ENCODE data around the gene MAD1L1. TPM values are rescaled to one million over a fixed set of nuclear protein-coding genes. Genes with fewer than 3 reads are reported as not detected.

Gene MAD1L1
- total and polyA plus RNA-seq, 3 donors from 2014 or later: 63.1 to 149 (median 94.6) TPM

DNA sequence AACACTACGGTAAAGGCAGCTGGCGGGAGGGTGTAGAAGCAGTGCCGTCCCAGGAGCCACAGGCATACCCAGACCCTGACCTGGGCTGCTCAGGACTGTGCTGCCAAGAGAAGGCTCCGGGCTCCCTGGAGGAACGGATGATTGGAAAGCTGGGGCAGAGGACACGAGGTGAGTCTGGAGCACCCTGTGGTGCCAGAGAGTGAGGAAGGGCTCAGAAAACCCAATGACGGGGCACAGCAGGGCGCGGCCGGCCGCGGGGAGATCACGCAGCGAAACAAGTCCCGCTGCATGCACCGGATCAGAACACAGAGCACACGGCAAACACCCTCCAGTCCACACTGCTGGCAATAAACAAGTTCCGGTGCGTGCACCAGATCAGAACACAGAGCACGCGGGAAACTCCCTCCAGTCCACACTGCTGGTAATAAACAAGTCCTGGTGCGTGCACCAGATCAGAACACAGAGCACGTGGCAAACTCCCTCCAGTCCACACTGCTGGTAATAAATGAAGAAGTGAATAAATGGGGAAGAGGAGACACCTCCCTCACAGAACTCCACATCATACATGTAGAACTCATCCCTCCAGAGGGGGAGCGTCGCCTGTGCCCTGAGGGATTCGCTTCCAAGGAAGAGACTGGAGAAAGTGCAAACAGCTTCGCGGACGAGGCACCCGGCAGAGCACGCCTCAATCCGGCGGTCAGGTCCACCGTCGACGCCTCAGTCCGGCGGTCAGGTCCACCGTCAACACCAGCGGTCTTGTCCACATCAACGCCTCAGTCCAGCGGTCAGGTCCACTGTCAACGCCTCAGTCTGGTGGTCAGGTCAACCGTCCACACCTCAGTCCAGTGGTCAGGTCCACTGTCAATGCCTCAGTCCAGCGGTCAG is 265.0 kb downstream of the MAD1L1 start:
- H3K36me3 ChIP-seq (ENCODE audit: low read depth, missing control alignments): no peaks in the 10 kb centered on the region
- peaks cover 3% of the 10 kb centered on the region for H3K4me1 ChIP-seq
- TF ChIP-seq, protein P1, sequence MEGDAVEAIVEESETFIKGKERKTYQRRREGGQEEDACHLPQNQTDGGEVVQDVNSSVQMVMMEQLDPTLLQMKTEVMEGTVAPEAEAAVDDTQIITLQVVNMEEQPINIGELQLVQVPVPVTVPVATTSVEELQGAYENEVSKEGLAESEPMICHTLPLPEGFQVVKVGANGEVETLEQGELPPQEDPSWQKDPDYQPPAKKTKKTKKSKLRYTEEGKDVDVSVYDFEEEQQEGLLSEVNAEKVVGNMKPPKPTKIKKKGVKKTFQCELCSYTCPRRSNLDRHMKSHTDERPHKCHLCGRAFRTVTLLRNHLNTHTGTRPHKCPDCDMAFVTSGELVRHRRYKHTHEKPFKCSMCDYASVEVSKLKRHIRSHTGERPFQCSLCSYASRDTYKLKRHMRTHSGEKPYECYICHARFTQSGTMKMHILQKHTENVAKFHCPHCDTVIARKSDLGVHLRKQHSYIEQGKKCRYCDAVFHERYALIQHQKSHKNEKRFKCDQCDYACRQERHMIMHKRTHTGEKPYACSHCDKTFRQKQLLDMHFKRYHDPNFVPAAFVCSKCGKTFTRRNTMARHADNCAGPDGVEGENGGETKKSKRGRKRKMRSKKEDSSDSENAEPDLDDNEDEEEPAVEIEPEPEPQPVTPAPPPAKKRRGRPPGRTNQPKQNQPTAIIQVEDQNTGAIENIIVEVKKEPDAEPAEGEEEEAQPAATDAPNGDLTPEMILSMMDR (IDR thresholded peaks at IDR 0.05): no peak
- no peak for TF ChIP-seq POLR2A (IDR thresholded peaks at IDR 0.05)
- no peak for DNase-seq
- H3K27me3 ChIP-seq: no peaks in the 10 kb centered on the region
- no peak overlapping the region for H3K4me3 ChIP-seq
- H3K27ac ChIP-seq: no peak overlapping the region
- WGBS, 2 donors: 97% methylated on average over 40 to 45 of the region's 45 CpGs
- intact Hi-C loops (cut with DNase I; ENCODE audit: low total_unique reads): no loop called here
- no peaks in the 10 kb centered on the region for H3K9me3 ChIP-seq

DNA sequence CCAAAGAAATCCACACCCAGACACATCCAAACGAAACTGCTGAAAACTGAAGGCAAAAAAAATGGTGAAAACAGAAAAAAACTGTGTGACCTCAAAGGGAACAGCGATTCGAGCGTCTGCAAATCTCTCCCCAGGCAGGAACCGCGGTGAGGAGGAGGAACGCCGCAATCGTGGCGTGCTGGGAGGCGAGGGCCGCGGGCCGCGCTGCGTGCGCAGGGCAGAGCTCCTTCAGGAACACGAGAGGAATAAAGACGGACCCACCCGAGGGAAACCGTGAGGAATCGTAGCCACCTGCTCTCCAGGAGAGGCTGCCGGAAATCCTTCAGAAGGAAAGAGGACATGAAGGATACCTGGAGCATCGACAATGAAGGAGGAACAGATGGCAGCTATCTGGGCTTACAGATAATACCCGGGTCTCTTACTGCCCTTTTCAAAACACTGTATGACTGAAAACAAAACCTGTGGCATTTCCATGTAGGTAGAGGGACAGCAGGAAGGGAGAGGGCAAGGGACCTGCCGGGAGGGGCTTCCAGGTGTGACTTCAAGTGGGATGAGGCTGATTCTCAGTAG is 266.0 kb downstream of the MAD1L1 start:
- Histone ChIP-seq H3K27ac (no peak overlapping the region), H3K4me1 (peaks cover 3% of the 10 kb centered on the region), H3K27me3 (no peaks in the 10 kb centered on the region), H3K36me3 (ENCODE audit: low read depth, missing control alignments) (no peaks in the 10 kb centered on the region), H3K9me3 (no peaks in the 10 kb centered on the region), H3K4me3 (no peak overlapping the region)
- WGBS, 2 donors: 90 to 92% methylated on average over 26 of the region's 26 CpGs
- TF ChIP-seq POLR2A (IDR thresholded peaks at IDR 0.05): no peak
- TF ChIP-seq, protein P1 (IDR thresholded peaks at IDR 0.05): no peak
- intact Hi-C loops (cut with DNase I; ENCODE audit: low total_unique reads): no loop called here
- no peak for DNase-seq

DNA sequence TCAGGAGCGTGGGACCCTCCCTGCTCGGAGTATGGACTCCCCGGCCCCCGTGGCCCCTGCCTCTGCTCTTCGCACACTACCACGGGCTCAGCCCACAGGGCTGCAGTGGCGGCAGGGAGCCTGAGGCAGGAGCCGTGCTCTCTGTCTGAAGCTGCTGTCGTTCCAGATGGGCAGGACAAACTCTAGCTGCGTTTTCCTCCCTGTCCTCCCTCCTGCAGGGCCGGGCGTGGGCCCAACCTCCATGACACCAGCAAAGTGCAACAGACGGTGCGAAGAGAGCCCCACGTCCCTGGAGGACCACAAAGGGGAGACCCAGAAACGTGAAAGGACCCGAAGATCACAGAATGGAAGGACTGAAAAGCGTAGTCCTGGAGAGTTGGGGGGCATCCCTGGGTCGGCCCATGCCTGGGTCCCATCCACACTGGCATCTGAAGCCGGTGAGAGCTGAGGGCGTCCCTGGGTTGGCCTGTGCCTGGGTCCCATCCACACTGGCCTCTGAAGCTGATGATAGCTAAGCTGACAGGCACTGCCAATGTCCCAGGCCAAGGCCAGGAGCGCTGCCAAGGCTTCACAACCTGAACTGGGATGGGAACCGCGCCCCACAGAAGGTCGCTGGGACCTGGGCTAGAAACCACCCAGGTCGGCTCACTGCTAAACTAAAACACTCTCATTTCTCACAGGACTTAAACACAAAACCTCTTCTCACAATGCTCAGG is 267.0 kb downstream of the MAD1L1 start:
- WGBS, 2 donors: 94 to 96% methylated on average over 26 of the region's 26 CpGs
- DNase-seq: no peak
- intact Hi-C loops (cut with DNase I; ENCODE audit: low total_unique reads): no loop called here
- no peaks in the 10 kb centered on the region for H3K36me3 ChIP-seq (ENCODE audit: low read depth, missing control alignments)
- no peak for TF ChIP-seq POLR2A (IDR thresholded peaks at IDR 0.05)
- TF ChIP-seq, protein P1 (IDR thresholded peaks at IDR 0.05): no peak
- H3K4me1 ChIP-seq: peaks cover 3% of the 10 kb centered on the region
- H3K27me3 ChIP-seq: no peaks in the 10 kb centered on the region
- H3K27ac ChIP-seq: no peak overlapping the region
- H3K9me3 ChIP-seq: no peaks in the 10 kb centered on the region
- no peak overlapping the region for H3K4me3 ChIP-seq

DNA sequence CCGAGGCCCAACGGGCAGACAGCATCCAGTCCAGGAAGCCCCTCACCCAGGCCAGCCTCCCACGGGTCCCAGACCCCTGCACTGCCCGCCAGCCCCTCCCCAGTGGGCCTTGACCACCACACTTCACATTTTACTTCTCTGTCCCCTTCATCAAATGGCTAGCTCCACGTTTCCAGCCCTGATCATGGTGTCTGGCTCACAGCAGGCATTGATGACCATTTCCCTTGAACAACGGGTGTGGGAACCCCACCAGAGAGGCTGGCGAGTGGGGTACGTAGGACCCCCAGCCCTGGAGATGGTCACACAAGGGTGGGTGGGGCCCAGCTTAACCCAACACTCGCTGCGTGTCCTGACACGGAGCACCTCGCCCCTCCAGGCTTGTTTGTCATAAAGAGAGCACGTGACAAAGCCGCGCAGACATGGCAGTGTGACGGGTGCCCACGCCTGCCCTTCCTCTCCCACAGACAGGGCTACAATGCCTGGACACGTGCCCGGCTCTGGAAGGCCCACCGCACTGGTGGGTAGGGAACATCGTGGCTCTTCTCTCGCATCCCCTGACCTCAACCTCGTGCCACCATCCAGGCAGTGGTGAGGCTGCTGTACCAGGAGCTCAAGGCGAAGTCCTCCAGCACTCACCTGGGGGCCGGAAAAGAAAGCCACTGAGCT is 267.7 kb downstream of the MAD1L1 start:
- no peak overlapping the region for H3K27ac ChIP-seq
- intact Hi-C loops (cut with DNase I; ENCODE audit: low total_unique reads): no loop called here
- H3K4me1 ChIP-seq: peaks cover 3% of the 10 kb centered on the region
- H3K4me3 ChIP-seq: no peak overlapping the region
- no peaks in the 10 kb centered on the region for H3K27me3 ChIP-seq
- no peaks in the 10 kb centered on the region for H3K36me3 ChIP-seq (ENCODE audit: low read depth, missing control alignments)
- TF ChIP-seq, protein P1 (IDR thresholded peaks at IDR 0.05): no peak
- TF ChIP-seq POLR2A (IDR thresholded peaks at IDR 0.05): no peak
- H3K9me3 ChIP-seq: no peaks in the 10 kb centered on the region
- 94 to 98% methylated on average over 17 to 25 of the region's 25 CpGs for WGBS, 2 donors
- no peak for DNase-seq
